ENCODE data around the gene PLEKHG2.

GRCh38 chr19:39400061-39400460 lies 12.4 kb upstream of the PLEKHG2 start:
- TF ChIP-seq CTCF (IDR thresholded peaks at IDR 0.05) (no peak), POLR2A (IDR thresholded peaks at IDR 0.05) (no peak)
